HEK293 (cell line): ENCODE measurements around the gene SLC34A3.

Experiments
- CTCF ChIA-PET: fragments of 350-600 bp; formaldehyde crosslinking; extraction: SDS; loops from one replicate; lab custom pipeline; 2021; ENCODE audit warnings: antibody characterized with exemption; lab: Yijun Ruan, JAX
- POLR2A ChIA-PET: fragments of 300-600 bp; formaldehyde crosslinking; extraction: SDS; loops from one replicate; lab custom pipeline; 2020; ENCODE audit warnings: antibody characterized with exemption, inconsistent platforms; lab: Yijun Ruan, JAX
- H3K27ac ChIP-seq: fragments of 200-500 bp; sonication (Bioruptor generic); 2 replicates; pipeline ENCODE4 v1.5.1; 2014; ENCODE audit warnings: low read depth, low read length, control low read depth, inconsistent platforms; ENCODE audit errors: extremely low read depth
- H3K36me3 ChIP-seq, 2 experiments: fragments of 200-500 bp in 1 of 2; sonication (Bioruptor generic) in 1 of 2; 1 replicate in 1 of 2; 2 replicates in 1 of 2; pipeline ENCODE4 v1.5.1; 2014 to 2017; ENCODE audit warnings: inconsistent platforms in 2 of 2, low read length in 2 of 2; ENCODE audit not compliant: control insufficient read depth in 2 of 2, insufficient read depth in 1 of 2
- H3K4me1 ChIP-seq: fragments of 200-500 bp; sonication (Bioruptor generic); 2 replicates; pipeline ENCODE4 v1.5.1; 2014; ENCODE audit warnings: mild to moderate bottlenecking, low read length, inconsistent platforms; ENCODE audit not compliant: control insufficient read depth, insufficient read depth
- H3K4me3 ChIP-seq: 2 replicates; pipeline ENCODE4 v1.5.1; 2011; ENCODE audit warnings: low read depth, mild to moderate bottlenecking, control low read depth, low read length, moderate library complexity
- H3K9me3 ChIP-seq: fragments of 200-500 bp; sonication (Bioruptor generic); 2 replicates; pipeline ENCODE4 v1.5.1; 2014; ENCODE audit warnings: low read depth, low read length, inconsistent platforms; ENCODE audit not compliant: control insufficient read depth, insufficient read depth
- GFI1B ChIP-seq: fragments of 450-650 bp; formaldehyde crosslinking; IDR thresholded peaks from 2 replicates; pipeline ENCODE4 v1.5.1; 2016; ENCODE audit warnings: missing biosample characterization, missing genetic modification characterization
- GLIS2 ChIP-seq: fragments of 450-650 bp; formaldehyde crosslinking; IDR thresholded peaks from 2 replicates; pipeline ENCODE4 v1.5.1; 2016; ENCODE audit warnings: missing biosample characterization, missing genetic modification characterization
- HOXA7 ChIP-seq: sonication (generic); formaldehyde crosslinking; IDR thresholded peaks from 2 replicates; pipeline ENCODE4 v1.8.1; 2022; ENCODE audit warnings: missing genetic modification reagents, borderline replicate concordance
- OSR2 ChIP-seq: fragments of 450-650 bp; formaldehyde crosslinking; IDR thresholded peaks from 2 replicates; pipeline ENCODE4 v1.5.1; 2016; ENCODE audit warnings: missing biosample characterization, missing genetic modification characterization
- PRDM1 ChIP-seq: fragments of 450-650 bp; formaldehyde crosslinking; IDR thresholded peaks from 2 replicates; pipeline ENCODE4; 2016; ENCODE audit warnings: missing biosample characterization, missing genetic modification characterization
- SP2 ChIP-seq: fragments of 450-650 bp; formaldehyde crosslinking; IDR thresholded peaks from 2 replicates; pipeline ENCODE4 v1.5.1; 2016; ENCODE audit warnings: missing biosample characterization, missing genetic modification characterization
- ZBTB7A ChIP-seq: fragments of 450-650 bp; formaldehyde crosslinking; IDR thresholded peaks from 2 replicates; pipeline ENCODE4 v1.5.1; 2016; ENCODE audit warnings: low read depth, missing biosample characterization, missing genetic modification characterization
- ZFHX2 ChIP-seq: fragments of 450-650 bp; formaldehyde crosslinking; conservative IDR thresholded peaks from 2 replicates; pipeline ENCODE4 v1.5.1; 2016; ENCODE audit warnings: missing biosample characterization, missing genetic modification characterization
- ZFP37 ChIP-seq: fragments of 450-650 bp; formaldehyde crosslinking; IDR thresholded peaks from 2 replicates; pipeline ENCODE4 v1.5.1; 2016; ENCODE audit warnings: missing biosample characterization, missing genetic modification characterization
- ZNF132 ChIP-seq: fragments of 450-650 bp; formaldehyde crosslinking; IDR thresholded peaks from 2 replicates; pipeline ENCODE4 v1.5.1; 2017; ENCODE audit warnings: missing biosample characterization, missing genetic modification characterization, borderline replicate concordance
- ZNF184 ChIP-seq: fragments of 450-650 bp; IDR thresholded peaks from 2 replicates; pipeline ENCODE4 v1.5.1; 2018; ENCODE audit warnings: missing biosample characterization, mild to moderate bottlenecking, missing genetic modification characterization
- ZNF223 ChIP-seq: fragments of 450-650 bp; formaldehyde crosslinking; IDR thresholded peaks from 2 replicates; pipeline ENCODE4 v1.5.1; 2016; ENCODE audit warnings: missing biosample characterization, missing genetic modification characterization
- ZNF23 ChIP-seq: fragments of 450-650 bp; formaldehyde crosslinking; IDR thresholded peaks from 2 replicates; pipeline ENCODE4 v1.5.1; 2016; ENCODE audit warnings: missing biosample characterization, missing genetic modification characterization, borderline replicate concordance
- ZNF354C ChIP-seq: fragments of 450-650 bp; formaldehyde crosslinking; IDR thresholded peaks from 2 replicates; pipeline ENCODE4 v1.5.1; 2016; ENCODE audit warnings: missing biosample characterization, missing genetic modification characterization, low read depth, borderline replicate concordance
- ZNF423 ChIP-seq: fragments of 450-650 bp; formaldehyde crosslinking; IDR thresholded peaks from 2 replicates; pipeline ENCODE4 v1.5.1; 2016; ENCODE audit warnings: missing biosample characterization, missing genetic modification characterization
- ZNF514 ChIP-seq: fragments of 450-650 bp; formaldehyde crosslinking; IDR thresholded peaks from 2 replicates; pipeline ENCODE4 v1.5.1; 2016; ENCODE audit warnings: missing biosample characterization, missing genetic modification characterization
- ZNF555 ChIP-seq: fragments of 450-650 bp; formaldehyde crosslinking; conservative IDR thresholded peaks from 2 replicates; pipeline ENCODE4 v1.5.1; 2017; ENCODE audit warnings: missing biosample characterization, mild to moderate bottlenecking, missing genetic modification characterization, inconsistent platforms
- ZNF558 ChIP-seq: fragments of 450-650 bp; formaldehyde crosslinking; IDR thresholded peaks from 2 replicates; pipeline ENCODE4 v1.5.1; 2016; ENCODE audit warnings: missing biosample characterization, missing genetic modification characterization
- ZNF658 ChIP-seq: fragments of 450-650 bp; formaldehyde crosslinking; IDR thresholded peaks from 2 replicates; pipeline ENCODE4; 2016; ENCODE audit warnings: missing biosample characterization, missing genetic modification characterization
- ZSCAN23 ChIP-seq: fragments of 450-650 bp; formaldehyde crosslinking; IDR thresholded peaks from 2 replicates; pipeline ENCODE4 v1.5.1; 2016; ENCODE audit warnings: missing biosample characterization, missing genetic modification characterization
- TF ChIP-seq, protein P1 (sequence below): IDR thresholded peaks from 2 replicates; pipeline ENCODE4 v1.6.1; 2011; ENCODE audit warnings: mild to moderate bottlenecking, low read depth, low read length, borderline replicate concordance
- TF ChIP-seq, protein P2 (sequence below): fragments of 450-650 bp; formaldehyde crosslinking; IDR thresholded peaks from 2 replicates; pipeline ENCODE4 v1.5.1; 2017; ENCODE audit warnings: missing biosample characterization, missing genetic modification characterization
- TF ChIP-seq, protein P3 (sequence below): fragments of 450-650 bp; formaldehyde crosslinking; IDR thresholded peaks from 2 replicates; pipeline ENCODE4 v1.5.1; 2017; ENCODE audit warnings: missing biosample characterization, missing genetic modification characterization
- TF ChIP-seq, protein P4 (sequence below): fragments of 450-650 bp; formaldehyde crosslinking; IDR thresholded peaks from 2 replicates; pipeline ENCODE4 v1.5.1; 2016; ENCODE audit warnings: missing biosample characterization, missing genetic modification characterization, low read depth
- TF ChIP-seq, protein P5 (sequence below): fragments of 450-650 bp; formaldehyde crosslinking; optimal IDR thresholded peaks from 2 replicates; pipeline ENCODE3; 2016; ENCODE audit warnings: missing biosample characterization, mild to moderate bottlenecking, missing genetic modification characterization

SLC34A3 gene

DNA sequence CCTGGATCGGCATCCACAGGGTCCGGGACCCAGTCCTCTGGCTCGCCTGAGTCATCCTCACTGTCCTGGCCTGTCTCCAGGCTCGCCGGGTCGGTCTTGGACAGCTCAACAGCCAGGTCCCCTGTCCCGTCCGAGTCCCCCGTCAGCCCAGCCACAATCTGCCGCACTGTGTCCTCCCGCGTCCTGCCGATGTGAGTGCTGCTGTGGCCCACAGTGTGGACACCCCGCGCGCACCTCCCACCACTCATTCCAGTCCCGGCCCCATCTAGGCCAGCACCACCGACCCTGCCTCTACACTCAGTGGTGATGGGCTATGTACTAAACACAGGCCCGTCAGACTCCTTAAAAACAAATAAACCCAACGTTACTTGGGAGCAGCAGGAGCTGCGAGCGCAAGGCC is 49.0 kb upstream of the SLC34A3 start (continued):
- TF ChIP-seq ZSCAN23 (tag by site-specific recombination) (no peak), ZNF658 (tag by site-specific recombination) (no peak), PRDM1 (tag by site-specific recombination) (no peak), HOXA7 (CRISPR knock-in tag) (no peak), SP2 (no peak)

DNA sequence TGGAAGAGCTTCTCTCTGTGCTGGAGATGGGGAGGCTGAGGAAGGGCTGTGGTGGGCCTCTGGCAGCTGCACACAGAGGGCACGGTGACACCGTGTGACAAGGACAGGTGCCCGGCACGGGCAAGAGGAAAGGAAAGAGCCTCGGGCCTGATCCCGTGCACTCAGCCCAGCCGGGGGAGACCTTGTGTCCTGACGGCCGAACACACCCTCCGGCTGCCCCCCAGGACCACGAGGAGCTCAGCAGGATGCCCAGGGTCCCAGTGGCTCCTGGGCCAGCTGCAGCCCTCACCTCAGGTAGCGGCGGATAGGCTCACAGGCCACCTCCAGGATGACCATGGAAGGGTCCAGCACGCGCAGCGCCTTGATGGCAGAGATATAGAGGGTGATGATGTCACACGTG is 47.9 kb upstream of the SLC34A3 start:
- ChIA-PET CTCF (no interaction called here), POLR2A (no interaction called here)
- H3K9me3 ChIP-seq = no peaks in the 10 kb centered on the region
- TF ChIP-seq ZNF423 (no peak), ZNF184 (tag by site-specific recombination) (no peak), OSR2 (no peak), ZNF555 (no peak), ZNF354C (tag by site-specific recombination) (no peak), ZNF23 (tag by site-specific recombination) (no peak), GLIS2 (tag by site-specific recombination) (no peak), ZFP37 (tag by site-specific recombination) (no peak), GFI1B (tag by site-specific recombination) (no peak), ZNF514 (tag by site-specific recombination) (no peak), ZFHX2 (no peak), ZBTB7A (tag by site-specific recombination) (no peak), ZNF132 (tag by site-specific recombination) (no peak), ZNF223 (tag by site-specific recombination) (no peak), ZNF558 (no peak)
- TF ChIP-seq, protein P1, sequence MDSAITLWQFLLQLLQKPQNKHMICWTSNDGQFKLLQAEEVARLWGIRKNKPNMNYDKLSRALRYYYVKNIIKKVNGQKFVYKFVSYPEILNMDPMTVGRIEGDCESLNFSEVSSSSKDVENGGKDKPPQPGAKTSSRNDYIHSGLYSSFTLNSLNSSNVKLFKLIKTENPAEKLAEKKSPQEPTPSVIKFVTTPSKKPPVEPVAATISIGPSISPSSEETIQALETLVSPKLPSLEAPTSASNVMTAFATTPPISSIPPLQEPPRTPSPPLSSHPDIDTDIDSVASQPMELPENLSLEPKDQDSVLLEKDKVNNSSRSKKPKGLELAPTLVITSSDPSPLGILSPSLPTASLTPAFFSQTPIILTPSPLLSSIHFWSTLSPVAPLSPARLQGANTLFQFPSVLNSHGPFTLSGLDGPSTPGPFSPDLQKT = no peak
- TF ChIP-seq, protein P2, sequence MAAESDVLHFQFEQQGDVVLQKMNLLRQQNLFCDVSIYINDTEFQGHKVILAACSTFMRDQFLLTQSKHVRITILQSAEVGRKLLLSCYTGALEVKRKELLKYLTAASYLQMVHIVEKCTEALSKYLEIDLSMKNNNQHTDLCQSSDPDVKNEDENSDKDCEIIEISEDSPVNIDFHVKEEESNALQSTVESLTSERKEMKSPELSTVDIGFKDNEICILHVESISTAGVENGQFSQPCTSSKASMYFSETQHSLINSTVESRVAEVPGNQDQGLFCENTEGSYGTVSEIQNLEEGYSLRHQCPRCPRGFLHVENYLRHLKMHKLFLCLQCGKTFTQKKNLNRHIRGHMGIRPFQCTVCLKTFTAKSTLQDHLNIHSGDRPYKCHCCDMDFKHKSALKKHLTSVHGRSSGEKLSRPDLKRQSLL (tag by site-specific recombination) = no peak
- TF ChIP-seq, protein P3, sequence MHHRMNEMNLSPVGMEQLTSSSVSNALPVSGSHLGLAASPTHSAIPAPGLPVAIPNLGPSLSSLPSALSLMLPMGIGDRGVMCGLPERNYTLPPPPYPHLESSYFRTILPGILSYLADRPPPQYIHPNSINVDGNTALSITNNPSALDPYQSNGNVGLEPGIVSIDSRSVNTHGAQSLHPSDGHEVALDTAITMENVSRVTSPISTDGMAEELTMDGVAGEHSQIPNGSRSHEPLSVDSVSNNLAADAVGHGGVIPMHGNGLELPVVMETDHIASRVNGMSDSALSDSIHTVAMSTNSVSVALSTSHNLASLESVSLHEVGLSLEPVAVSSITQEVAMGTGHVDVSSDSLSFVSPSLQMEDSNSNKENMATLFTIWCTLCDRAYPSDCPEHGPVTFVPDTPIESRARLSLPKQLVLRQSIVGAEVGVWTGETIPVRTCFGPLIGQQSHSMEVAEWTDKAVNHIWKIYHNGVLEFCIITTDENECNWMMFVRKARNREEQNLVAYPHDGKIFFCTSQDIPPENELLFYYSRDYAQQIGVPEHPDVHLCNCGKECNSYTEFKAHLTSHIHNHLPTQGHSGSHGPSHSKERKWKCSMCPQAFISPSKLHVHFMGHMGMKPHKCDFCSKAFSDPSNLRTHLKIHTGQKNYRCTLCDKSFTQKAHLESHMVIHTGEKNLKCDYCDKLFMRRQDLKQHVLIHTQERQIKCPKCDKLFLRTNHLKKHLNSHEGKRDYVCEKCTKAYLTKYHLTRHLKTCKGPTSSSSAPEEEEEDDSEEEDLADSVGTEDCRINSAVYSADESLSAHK = no peak
- TF ChIP-seq, protein P4, sequence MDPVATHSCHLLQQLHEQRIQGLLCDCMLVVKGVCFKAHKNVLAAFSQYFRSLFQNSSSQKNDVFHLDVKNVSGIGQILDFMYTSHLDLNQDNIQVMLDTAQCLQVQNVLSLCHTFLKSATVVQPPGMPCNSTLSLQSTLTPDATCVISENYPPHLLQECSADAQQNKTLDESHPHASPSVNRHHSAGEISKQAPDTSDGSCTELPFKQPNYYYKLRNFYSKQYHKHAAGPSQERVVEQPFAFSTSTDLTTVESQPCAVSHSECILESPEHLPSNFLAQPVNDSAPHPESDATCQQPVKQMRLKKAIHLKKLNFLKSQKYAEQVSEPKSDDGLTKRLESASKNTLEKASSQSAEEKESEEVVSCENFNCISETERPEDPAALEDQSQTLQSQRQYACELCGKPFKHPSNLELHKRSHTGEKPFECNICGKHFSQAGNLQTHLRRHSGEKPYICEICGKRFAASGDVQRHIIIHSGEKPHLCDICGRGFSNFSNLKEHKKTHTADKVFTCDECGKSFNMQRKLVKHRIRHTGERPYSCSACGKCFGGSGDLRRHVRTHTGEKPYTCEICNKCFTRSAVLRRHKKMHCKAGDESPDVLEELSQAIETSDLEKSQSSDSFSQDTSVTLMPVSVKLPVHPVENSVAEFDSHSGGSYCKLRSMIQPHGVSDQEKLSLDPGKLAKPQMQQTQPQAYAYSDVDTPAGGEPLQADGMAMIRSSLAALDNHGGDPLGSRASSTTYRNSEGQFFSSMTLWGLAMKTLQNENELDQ = no peak
- TF ChIP-seq, protein P5, sequence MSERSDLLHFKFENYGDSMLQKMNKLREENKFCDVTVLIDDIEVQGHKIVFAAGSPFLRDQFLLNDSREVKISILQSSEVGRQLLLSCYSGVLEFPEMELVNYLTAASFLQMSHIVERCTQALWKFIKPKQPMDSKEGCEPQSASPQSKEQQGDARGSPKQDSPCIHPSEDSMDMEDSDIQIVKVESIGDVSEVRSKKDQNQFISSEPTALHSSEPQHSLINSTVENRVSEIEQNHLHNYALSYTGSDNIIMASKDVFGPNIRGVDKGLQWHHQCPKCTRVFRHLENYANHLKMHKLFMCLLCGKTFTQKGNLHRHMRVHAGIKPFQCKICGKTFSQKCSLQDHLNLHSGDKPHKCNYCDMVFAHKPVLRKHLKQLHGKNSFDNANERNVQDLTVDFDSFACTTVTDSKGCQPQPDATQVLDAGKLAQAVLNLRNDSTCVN (tag by site-specific recombination) = no peak
- H3K4me1 ChIP-seq = peaks cover 8% of the 10 kb centered on the region
- H3K4me3 ChIP-seq = no peak overlapping the region
- peaks cover 0 to 92% of the 10 kb centered on the region in 2 experiments; a peak in 2 of 3 replicates for H3K36me3 ChIP-seq
- H3K27ac ChIP-seq = no peak overlapping the region
